ENCODE measurements around the gene GCDH.
"Not testable (repeated sequence)": the region's sequence is repeated elsewhere in the genome, so short reads cannot be mapped to it uniquely, and the experiment has no call there.

Gene GCDH

GRCh38 chr19:12872255-12872654 lies 18.7 kb upstream of the GCDH start:
- DNase-seq (ENCODE audit: extremely low read depth in 1 of 2, low read depth in 1 of 2): no peak

- DNase-seq (ENCODE audit: extremely low read depth in 1 of 2, low read depth in 1 of 2): peak in 1 of 2 donors; percentile 56
Measured at GRCh38 chr19:12872941-12873890, 17.7 kb upstream of the GCDH start.

GRCh38 chr19:12873891-12874745 lies 16.8 kb upstream of the GCDH start:
- DNase-seq (ENCODE audit: extremely low read depth in 1 of 2, low read depth in 1 of 2): no peak

GRCh38 chr19:12875086-12875485 lies 15.9 kb upstream of the GCDH start:
- no peak for DNase-seq (ENCODE audit: extremely low read depth in 1 of 2, low read depth in 1 of 2)

- no peak for DNase-seq (ENCODE audit: extremely low read depth in 1 of 2, low read depth in 1 of 2)
Measured at GRCh38 chr19:12880551-12881171, 10.3 kb upstream of the GCDH start.

GRCh38 chr19:12881172-12881808 lies 9.7 kb upstream of the GCDH start, which contains the start of gene DNASE2:
DNASE2 (minus strand) TSS chr19:12881449; CDS start chr19:12881375, 74 bp downstream.
- peak; percentile 78 to 94 for DNase-seq (ENCODE audit: extremely low read depth in 1 of 2, low read depth in 1 of 2)

GRCh38 chr19:12882589-12882988 lies 8.4 kb upstream of the GCDH start:
- DNase-seq (ENCODE audit: extremely low read depth in 1 of 2, low read depth in 1 of 2): no peak

GRCh38 chr19:12884202-12884601 lies 6.8 kb upstream of the GCDH start:
- no peak for DNase-seq (ENCODE audit: extremely low read depth in 1 of 2, low read depth in 1 of 2)

- no peak for DNase-seq (ENCODE audit: extremely low read depth in 1 of 2, low read depth in 1 of 2)
Measured at GRCh38 chr19:12884627-12884925, 6.4 kb upstream of the GCDH start.

- DNase-seq (ENCODE audit: extremely low read depth in 1 of 2, low read depth in 1 of 2): peak; percentile 71 to 91
Measured at GRCh38 chr19:12884926-12885748, 5.8 kb upstream of the GCDH start.

- no peak for DNase-seq (ENCODE audit: extremely low read depth in 1 of 2, low read depth in 1 of 2)
Measured at GRCh38 chr19:12885749-12886650, 5.0 kb upstream of the GCDH start.

- no peak for DNase-seq (ENCODE audit: extremely low read depth in 1 of 2, low read depth in 1 of 2)
Measured at GRCh38 chr19:12886651-12886968, 4.3 kb upstream of the GCDH start.

GRCh38 chr19:12886969-12887747 lies 3.8 kb upstream of the GCDH start, which contains the start of gene KLF1:
KLF1 (minus strand) TSS chr19:12887201; CDS start chr19:12887140, 61 bp downstream.
- no peak for DNase-seq (ENCODE audit: extremely low read depth in 1 of 2, low read depth in 1 of 2)

GRCh38 chr19:12888006-12888603 lies 2.9 kb upstream of the GCDH start:
- DNase-seq (ENCODE audit: extremely low read depth in 1 of 2, low read depth in 1 of 2): no peak

GRCh38 chr19:12890299-12890786 lies 617 bp upstream of the GCDH start:
- DNase-seq (ENCODE audit: extremely low read depth in 1 of 2, low read depth in 1 of 2): not testable (repeated sequence)

- no peak for DNase-seq (ENCODE audit: extremely low read depth in 1 of 2, low read depth in 1 of 2)
Measured at GRCh38 chr19:12891553-12892021, 627 bp downstream of the GCDH start.

- DNase-seq (ENCODE audit: extremely low read depth in 1 of 2, low read depth in 1 of 2): no peak
Measured at GRCh38 chr19:12893582-12893981, 2.6 kb downstream of the GCDH start.

All from stimulated activated CD8-positive, alpha-beta memory T cell treated with anti-CD3 and anti-CD28 coated beads, Interleukin-7, amount 100 ng/mL, for 48 hours (primary cell).